Suprapubic skin (tissue), 4 donors: ENCODE measurements around the gene CAPN14. TPM values are rescaled to one million over a fixed set of nuclear protein-coding genes. Genes with fewer than 3 reads are reported as not detected.

Experiments
- DNase-seq, 2 donors: peaks; one replicate each; pipeline ENCODE4 v3.0.0-alpha.2; 2019; ENCODE audit warnings: low spot score in 2 of 2
- H3K27ac ChIP-seq: fragments of 200-600 bp; sonication (generic); one replicate; pipeline ENCODE4 v1.5.1; 2019
- H3K27me3 ChIP-seq: fragments of 200-600 bp; sonication (generic); one replicate; pipeline ENCODE4 v1.5.1; 2019
- H3K36me3 ChIP-seq: fragments of 200-600 bp; sonication (generic); one replicate; pipeline ENCODE4 v1.5.1; 2019
- H3K4me1 ChIP-seq: fragments of 200-600 bp; sonication (generic); one replicate; pipeline ENCODE4 v1.5.1; 2019
- H3K4me3 ChIP-seq: fragments of 200-600 bp; sonication (generic); one replicate; pipeline ENCODE4 v1.5.1; 2019; ENCODE audit warnings: mild to moderate bottlenecking
- H3K9me3 ChIP-seq: fragments of 200-600 bp; sonication (generic); one replicate; pipeline ENCODE4 v1.5.1; 2019
- CTCF ChIP-seq, 2 donors: fragments of 200-600 bp in 1 of 2; fragments of 450-650 bp in 1 of 2; sonication (generic) in 1 of 2; IDR thresholded peaks; one replicate each; pipeline ENCODE4 v1.5.1; 2016 to 2019; ENCODE audit warnings: antibody characterized with exemption in 2 of 2, mild to moderate bottlenecking in 1 of 2, moderate library complexity in 1 of 2
- EP300 ChIP-seq: sonication (generic); formaldehyde crosslinking; IDR thresholded peaks from one replicate; pipeline ENCODE4 v1.6.1; 2017; ENCODE audit warnings: antibody characterized with exemption
- POLR2A ChIP-seq, 2 donors: fragments of 450-650 bp; IDR thresholded peaks; one replicate each; pipeline ENCODE4 v1.6.1; 2017; ENCODE audit warnings: antibody characterized with exemption in 2 of 2, mild to moderate bottlenecking in 2 of 2, moderate library complexity in 2 of 2
- POLR2AphosphoS5 ChIP-seq, 3 donors: sonication (generic); formaldehyde crosslinking; IDR thresholded peaks; one replicate each; pipeline ENCODE4 v1.6.1; 2017; ENCODE audit warnings: antibody characterized with exemption in 3 of 3
- whole genome bisulfite sequencing: methylation state at CpG from one replicate; pipeline ENCODE4 v1.1.5; 2018; 5-methylcytosine and 5-hydroxymethylcytosine counted together
- total RNA-seq, 4 donors: library from RNA; depleted of rRNA; stranded (reverse); fragments of >200 nt; gene quantifications; one replicate each; pipeline ENCODE4 v1.1.0, GENCODE V29; 2016

The CAPN14 gene
- total RNA-seq, 4 donors from 2014 or later, result 0.53 to 2.1 (median 0.83) TPM

DNA sequence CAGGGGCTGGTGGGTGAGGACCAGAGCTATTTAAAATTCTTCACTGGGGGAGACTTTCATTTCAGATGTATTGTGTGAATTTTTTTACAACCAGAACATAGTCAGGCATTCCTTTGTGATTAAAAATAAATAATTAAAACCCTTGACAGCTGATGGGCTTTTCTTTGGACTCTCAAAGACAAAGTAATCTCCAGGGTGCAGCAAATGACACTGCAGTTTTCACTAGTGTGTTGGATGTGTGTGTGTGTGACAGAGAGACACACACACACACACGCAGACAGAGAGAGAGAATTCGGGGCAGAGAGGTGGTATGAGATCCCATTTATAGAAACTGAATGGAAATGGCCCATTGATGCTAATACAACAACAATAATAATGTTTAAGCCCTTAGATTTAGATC lies 68.8 kb downstream of the CAPN14 start:
- WGBS, result 90% methylated on average over 2 of the region's 2 CpGs
- TF ChIP-seq EP300 (no peak), POLR2AphosphoS5 (IDR thresholded peaks at IDR 0.05) (no peak), POLR2A (IDR thresholded peaks at IDR 0.05) (no peak), CTCF (IDR thresholded peaks at IDR 0.05) (no peak)

DNA sequence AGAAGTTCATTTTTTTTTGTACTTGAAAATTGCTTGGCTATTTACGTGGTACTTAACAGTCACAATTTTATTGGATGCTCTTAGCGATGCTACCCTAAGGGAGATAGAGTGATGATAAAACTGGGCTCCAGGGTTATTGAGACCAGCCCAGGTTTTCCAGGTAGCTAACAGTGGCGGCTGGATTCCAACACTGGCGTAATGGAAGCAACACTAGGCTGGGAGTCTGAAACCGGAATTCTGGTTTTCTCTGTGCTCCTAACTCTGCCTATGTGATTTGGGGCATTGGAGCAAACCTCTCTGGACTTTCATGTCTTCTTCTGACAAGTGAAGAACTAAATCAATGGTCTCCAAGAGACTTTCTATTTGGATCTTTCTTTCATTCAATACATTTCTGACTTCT lies 69.7 kb downstream of the CAPN14 start:
- H3K9me3 ChIP-seq, result no peaks in the 10 kb centered on the region
- peaks cover 11% of the 10 kb centered on the region for H3K27me3 ChIP-seq
- no peaks in the 10 kb centered on the region for H3K4me1 ChIP-seq
- no peak overlapping the region for H3K27ac ChIP-seq
- H3K36me3 ChIP-seq, result no peaks in the 10 kb centered on the region
- H3K4me3 ChIP-seq, result no peak overlapping the region
- TF ChIP-seq POLR2AphosphoS5 (IDR thresholded peaks at IDR 0.05), result no peak
- no peak for TF ChIP-seq POLR2A (IDR thresholded peaks at IDR 0.05)
- TF ChIP-seq CTCF (IDR thresholded peaks at IDR 0.05), result no peak
- TF ChIP-seq EP300, result no peak
- DNase-seq, result no peak
- WGBS, result 68% methylated on average over 5 of the region's 5 CpGs

More for the DNA sequence above, 68.8 kb downstream of the CAPN14 start:
- no peaks in the 10 kb centered on the region for H3K9me3 ChIP-seq
- DNase-seq, result no peak
- peaks cover 11% of the 10 kb centered on the region for H3K27me3 ChIP-seq
- no peak overlapping the region for H3K4me3 ChIP-seq
- no peaks in the 10 kb centered on the region for H3K36me3 ChIP-seq
- no peak overlapping the region for H3K27ac ChIP-seq
- H3K4me1 ChIP-seq, result no peaks in the 10 kb centered on the region

DNA sequence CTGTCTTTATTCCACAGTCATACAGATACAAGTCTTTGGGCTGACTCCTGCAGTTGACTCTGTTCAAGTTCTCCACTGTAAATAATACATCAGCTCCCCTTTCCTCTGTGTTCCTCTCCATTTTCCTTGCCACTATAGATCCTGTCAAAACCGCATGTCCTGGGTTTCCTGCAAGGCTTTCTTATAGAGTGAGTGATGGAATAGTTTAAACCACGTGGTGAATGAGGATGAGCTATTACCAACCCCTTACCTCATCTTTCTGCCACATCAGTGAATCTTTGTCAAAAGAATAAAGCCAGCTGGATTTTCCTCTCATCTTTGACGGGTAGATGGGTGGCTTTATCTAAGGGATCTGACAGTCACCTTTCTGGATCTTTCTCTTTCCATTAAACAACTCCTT lies 75.2 kb downstream of the CAPN14 start:
- Histone ChIP-seq H3K4me3 (no peak overlapping the region), H3K27ac (no peak overlapping the region), H3K36me3 (no peaks in the 10 kb centered on the region), H3K9me3 (no peaks in the 10 kb centered on the region), H3K4me1 (peaks cover 17% of the 10 kb centered on the region), H3K27me3 (peaks cover 20% of the 10 kb centered on the region)
- TF ChIP-seq CTCF (IDR thresholded peaks at IDR 0.05), result no peak
- no peak for TF ChIP-seq POLR2A (IDR thresholded peaks at IDR 0.05)
- no peak for TF ChIP-seq EP300
- TF ChIP-seq POLR2AphosphoS5 (IDR thresholded peaks at IDR 0.05), result no peak
- no peak for DNase-seq
- WGBS, result 65% methylated on average over 3 of the region's 3 CpGs

GRCh38 chr2:31141443-31142085 lies 75.8 kb downstream of the CAPN14 start:
- WGBS, result 83% methylated on average over 15 of the region's 15 CpGs
- DNase-seq, result no peak
- Histone ChIP-seq H3K27ac (no peak overlapping the region), H3K27me3 (peaks cover 26% of the 10 kb centered on the region), H3K4me3 (no peak overlapping the region), H3K36me3 (no peaks in the 10 kb centered on the region), H3K9me3 (no peaks in the 10 kb centered on the region), H3K4me1 (peaks cover 21% of the 10 kb centered on the region)
- TF ChIP-seq POLR2AphosphoS5 (IDR thresholded peaks at IDR 0.05) (no peak), EP300 (no peak), POLR2A (IDR thresholded peaks at IDR 0.05) (no peak), CTCF (IDR thresholded peaks at IDR 0.05) (no peak)

DNA sequence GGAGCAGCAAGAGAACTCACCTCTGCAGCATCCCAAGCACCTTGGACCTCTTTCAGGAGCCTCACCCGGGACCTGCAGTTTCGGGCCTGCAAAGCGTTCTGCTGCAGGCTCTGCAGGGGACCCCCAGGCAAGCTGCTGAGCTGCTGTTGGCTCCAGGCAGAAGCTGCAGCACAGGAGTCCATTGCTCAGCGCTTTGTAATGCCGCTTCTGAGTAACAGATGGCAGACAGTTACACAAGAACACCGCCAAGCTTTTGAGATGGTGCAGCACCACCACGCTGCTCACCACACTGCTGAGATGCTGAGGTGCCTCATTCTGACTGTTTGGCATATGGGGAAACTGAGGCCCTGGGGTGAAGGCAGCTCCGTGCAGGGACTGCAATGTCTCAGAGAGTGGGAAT lies 77.2 kb downstream of the CAPN14 start:
- WGBS, result 100% methylated on average over 1 of the region's 8 CpGs
- Histone ChIP-seq H3K36me3 (no peaks in the 10 kb centered on the region), H3K27me3 (peaks cover 39% of the 10 kb centered on the region), H3K4me3 (no peak overlapping the region), H3K27ac (no peak overlapping the region), H3K9me3 (no peaks in the 10 kb centered on the region), H3K4me1 (peaks cover 21% of the 10 kb centered on the region)
- DNase-seq, result no peak
- TF ChIP-seq POLR2AphosphoS5 (IDR thresholded peaks at IDR 0.05) (no peak), EP300 (no peak), CTCF (IDR thresholded peaks at IDR 0.05) (no peak), POLR2A (IDR thresholded peaks at IDR 0.05) (no peak)
